HG03108 (cell line): ENCODE measurements around the gene KCTD16.

Source experiments
- ATAC-seq: cut with Tn5 transposase; IDR thresholded peaks from one replicate; pipeline ENCODE4 v1.9.1; 2021; ENCODE audit warnings: moderate library complexity; ENCODE audit not compliant: unreplicated experiment

Gene KCTD16

DNA sequence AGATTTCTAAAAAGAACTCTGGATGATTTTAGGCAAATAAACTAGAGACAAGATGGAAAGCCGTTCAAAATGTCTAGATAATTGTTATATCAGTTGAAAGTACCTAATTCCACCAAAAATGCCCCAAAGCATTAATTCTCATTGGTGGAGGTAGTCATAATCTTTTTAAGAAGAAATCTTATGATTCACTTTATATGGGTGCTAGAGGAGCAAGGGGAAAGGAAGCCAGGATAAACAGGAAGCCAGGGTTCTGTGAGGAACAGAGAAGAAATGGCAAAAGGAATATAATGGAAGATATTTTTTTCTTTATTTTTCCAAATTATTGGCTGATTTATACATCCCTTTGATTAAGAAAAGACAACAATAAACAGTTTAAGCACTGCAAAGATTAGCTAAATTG lies 8.0 kb upstream of the KCTD16 start:
- no peak for ATAC-seq

DNA sequence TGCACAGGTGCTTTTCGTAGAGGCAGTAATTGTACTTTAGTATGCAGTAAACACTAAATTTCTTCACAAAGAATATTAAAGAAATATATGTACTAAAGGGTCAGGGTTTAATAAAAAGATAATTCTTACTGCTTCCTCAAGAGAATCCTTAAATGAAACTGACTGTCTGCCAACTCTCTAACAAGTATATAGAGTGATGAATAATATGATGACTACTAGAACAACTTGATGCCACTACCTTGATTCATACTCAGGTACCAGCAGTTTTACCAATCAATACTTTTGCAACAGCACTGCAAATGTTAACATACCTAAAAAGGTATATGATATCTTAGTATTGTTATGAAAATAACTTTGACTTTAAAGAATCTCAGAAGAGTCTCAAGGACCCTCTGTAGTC lies 4.0 kb upstream of the KCTD16 start:
- ATAC-seq = no peak

DNA sequence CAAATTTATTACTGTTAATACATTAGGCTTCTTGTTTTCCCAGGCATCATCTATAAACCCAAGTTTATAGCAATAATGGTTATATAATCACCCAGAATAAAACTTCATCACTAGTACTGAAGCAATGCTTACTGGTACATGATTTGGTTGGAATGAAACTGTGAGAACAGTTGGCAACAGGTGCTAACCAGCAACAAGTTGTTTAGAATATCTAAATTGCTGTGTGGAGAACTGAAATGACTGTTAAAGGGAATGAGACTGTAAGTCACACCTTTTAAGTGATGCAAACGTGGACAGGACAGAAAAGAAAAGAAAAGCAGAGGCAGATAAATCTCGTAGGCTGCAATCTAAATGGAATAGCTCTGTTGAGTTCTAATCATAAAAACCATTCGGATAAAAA lies 2.7 kb upstream of the KCTD16 start:
- ATAC-seq = no peak

DNA sequence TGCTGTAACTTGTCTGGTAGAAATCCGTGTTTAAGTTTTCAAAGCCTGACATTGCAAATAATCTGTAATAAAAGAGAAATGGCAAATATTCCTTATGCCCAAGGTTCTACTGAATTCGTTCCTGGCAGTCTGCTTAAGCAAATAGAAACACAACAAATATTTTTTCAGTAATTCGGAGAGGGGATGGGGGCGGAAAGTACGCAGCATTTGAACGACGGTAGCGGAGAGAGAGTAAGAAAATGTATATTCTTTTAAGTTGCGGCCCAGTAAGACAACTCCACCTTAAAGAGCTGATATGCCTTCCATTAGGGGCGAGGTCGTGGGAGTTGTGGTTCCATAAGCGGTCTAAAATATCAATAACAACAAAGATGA lies 783 bp upstream of the KCTD16 start:
- ATAC-seq = no peak

DNA sequence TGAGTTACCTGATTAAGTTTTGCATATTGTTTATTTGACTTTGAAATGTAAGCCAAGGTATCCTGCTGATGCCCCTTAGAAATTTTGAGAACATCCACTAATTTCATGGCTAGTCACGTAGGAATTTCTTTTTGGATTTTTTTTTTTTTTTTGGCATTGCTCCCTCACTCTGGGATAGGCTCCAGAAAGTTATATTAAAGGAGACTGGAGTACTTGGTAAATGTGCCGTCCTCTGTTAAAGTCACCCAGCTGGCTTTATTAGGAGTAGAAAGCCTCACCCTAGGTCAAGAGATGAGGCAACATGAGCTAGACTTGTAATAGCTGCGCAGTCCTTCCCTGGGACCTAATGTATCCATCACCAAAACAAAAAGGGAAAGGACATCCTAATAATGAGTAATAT lies 3.1 kb downstream of the KCTD16 start:
- no peak for ATAC-seq

DNA sequence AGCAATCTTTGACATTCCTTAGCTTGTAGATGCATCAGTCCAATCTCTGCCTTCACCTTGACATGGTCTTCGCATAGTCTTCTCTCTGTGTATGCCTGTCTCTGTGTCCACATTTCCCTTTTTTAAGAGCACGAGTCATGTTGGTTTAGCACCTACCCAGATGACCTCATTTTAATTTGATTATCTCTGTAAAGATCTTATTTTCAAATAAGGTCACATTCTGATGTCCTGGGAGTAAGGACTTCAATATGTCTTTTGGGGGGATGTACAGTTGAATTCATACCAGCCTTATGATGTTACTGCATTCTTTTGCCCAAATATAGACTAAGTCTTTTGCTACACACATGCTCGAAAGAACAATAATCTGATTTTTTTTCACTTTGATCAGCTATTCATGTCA lies 6.9 kb downstream of the KCTD16 start:
- ATAC-seq = no peak

DNA sequence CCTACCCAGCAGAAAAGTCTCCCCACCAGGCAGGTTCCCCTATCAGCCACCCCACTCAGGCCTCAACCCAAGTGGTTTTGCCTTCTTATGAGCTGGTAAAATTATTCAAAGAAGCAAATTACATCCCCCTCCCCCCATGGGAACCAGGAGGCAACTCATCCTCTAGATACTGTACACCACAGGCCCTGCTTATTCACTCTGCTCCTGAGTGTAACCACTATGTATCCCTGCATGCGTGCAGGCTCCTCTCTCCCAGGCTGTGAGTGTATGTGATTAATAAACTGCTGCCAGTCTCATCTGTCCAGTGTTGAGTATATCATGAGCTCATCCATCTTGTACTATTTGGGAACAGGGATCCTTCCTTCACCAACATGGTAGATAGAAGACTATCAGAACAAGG lies 8.6 kb downstream of the KCTD16 start:
- ATAC-seq = no peak

DNA sequence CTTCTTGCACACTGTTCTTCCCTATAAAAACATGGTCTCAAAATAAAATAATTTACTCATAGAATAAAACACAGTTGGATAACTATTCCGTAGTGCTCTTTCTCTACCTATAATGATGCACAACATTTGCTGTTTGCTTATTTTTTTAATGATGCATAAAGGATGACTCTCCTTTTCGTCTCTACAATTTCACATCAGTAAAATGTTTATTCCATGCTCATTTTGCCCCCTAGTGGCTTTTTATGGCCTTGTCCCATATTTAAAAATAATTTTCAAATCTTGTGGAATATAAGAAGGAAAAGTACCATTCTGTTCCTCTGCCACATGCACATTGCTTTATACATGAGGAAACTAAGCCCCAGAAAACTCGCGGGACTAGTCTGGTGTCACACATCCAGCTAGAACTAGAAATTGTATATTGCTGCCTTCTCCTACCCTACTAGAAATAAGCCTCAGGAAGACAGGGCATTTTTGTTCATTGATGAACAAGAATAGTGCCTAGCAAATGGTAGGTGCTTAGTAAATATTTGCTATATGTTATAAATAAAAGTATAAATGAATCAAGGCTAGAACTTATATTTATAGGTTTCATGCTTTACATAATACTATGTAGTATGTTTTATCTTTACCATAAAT lies 12.7 kb downstream of the KCTD16 start:
- ATAC-seq = no peak

DNA sequence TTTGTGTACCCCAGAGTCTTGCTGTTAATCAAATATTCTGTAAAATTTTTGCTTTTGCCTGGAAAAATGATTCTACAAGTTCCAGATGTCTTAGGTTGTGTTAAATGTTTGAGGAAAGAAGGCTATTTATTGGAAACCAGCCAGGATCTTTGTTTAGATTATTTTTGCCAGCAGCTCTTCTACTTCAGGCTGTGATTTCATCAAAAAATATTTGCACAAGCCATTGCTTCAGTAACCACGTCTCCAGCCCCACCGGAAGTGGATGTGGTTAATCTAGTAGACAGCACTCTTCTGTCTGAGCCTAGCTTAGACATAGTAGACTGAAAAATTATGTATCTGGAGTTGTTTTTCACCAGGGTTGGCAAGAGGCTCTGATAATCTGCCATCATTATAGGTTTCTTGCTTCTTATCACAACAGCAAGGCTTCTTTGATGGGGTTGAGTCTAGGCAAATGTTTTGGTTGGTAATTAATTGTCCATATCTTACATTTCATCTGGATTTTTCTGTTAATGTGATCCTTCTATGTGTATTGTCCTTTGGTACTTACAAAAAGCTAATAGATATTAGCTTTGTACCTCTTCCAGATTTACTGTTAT lies 17.1 kb downstream of the KCTD16 start:
- peak; percentile 76 for ATAC-seq

DNA sequence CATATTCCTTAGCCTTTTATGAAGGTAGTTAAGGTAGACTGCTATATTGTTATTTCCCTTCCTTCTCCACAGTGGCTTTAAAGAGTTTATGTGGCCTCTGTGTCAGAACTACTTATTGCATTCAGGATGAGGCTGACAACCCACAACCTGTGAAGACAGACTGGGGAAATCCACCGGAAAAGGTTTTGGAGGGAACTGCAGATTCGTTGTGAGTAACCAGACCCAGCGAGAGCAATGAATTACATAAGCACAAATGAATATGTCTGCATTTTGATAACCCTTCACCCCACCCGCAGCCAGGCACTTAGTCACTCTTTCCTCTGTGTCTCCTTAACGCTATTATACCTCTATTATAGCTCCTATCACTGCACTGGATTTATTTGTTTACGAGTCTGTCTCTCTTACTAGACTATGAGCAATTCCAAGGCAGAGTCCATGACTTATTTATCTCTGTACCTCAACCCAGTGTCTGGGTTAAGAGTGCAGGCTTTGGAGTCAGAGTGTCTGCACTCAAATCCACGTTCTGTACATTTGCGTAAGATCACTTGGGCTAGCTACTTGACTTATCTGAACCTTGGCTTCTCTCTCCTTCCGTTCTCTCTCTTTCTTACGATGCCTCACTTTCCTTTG lies 19.2 kb downstream of the KCTD16 start:
- peak; percentile 42 for ATAC-seq

DNA sequence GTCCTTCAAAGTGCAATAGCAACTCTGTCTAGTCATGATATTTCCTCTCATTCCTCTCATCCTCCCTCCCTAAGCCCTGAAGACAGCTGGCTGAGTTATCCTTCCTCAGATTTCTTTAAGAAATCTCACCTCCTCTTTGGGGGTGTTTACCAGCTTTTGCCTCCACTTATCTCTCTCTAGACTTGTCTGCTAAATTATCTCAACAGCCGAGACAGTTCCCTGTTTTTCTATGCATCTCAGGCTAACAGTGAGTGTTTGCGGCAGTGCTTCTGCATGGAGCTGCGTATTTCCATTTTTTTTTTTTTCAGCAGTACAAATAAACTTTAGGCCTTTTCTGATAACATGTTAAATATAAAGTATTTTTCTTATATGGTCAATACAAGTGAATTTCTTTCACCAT lies 20.9 kb downstream of the KCTD16 start:
- ATAC-seq = no peak

DNA sequence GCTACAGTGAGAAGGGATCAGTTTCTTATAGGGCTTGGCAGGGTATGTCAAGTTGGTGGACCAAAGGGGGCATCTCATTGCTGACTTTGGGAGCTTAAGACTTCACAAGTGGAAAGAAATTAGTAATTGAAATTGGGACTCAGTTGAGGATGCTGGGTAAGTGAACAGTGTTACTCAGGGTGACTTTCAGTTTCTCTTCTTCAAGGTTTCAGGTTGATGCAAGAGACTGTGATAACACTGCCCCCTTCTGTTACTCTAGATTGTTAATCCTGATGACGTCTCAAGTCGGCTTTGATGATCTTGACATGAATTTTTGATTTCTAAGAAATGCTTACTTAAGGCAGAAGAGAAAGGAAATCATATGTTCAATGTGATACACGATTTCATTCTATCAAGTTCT lies 21.3 kb downstream of the KCTD16 start:
- peak; percentile 73 for ATAC-seq

DNA sequence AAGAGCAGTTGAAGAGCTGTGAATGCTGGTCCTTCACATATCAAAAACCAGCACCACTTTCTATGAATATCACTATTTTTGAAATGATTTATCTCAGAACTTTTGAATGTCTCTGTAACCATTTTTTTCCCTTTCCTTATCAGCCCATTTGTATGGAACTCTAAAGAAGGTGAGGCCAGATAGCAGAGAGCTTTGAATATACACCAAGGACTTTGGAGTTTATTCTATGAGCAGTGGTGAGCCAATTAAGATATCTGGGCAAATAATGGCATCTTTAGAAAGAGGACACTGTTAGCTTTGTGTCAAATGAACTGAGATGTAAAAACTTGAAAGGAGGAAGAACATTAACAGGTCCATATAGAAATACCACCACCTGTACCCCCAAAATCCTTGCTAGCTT lies 22.0 kb downstream of the KCTD16 start:
- no peak for ATAC-seq

DNA sequence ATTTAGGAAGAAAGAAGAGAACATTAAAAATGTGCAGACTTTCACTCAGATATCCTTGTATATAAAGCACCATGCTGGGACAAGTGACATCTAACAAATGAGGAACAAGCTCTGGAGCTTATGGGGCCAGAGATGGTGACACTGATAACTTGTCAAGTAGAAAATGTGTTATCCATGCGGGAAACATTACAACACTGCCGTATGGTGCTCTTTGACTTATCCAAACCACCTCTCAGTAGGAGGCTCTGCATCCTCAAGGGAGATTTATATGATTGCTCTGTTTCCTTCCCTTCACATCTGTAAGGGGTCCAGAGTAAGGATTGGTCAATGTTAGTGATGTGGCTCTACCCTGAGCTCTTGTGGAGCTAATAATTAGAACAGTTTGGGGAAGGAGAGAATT lies 23.5 kb downstream of the KCTD16 start:
- ATAC-seq = no peak

DNA sequence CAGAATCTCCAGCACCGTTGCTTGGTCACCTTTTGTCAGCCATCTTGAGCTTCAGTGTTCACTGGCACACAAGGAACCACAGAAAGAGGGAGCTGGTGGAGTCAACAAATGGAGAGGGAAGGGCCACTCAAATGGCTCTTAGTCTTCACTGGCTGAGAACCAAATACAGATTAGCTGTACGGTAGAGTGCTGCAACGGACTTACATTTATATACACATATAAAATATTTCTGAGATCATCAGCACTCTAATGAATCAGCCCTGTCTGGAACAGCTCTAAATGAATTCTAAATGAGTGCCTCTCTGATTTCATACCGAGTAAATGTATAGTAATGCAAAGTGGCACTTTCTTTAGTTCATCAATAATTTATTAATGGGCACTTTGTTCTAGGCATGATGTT lies 24.8 kb downstream of the KCTD16 start:
- no peak for ATAC-seq

DNA sequence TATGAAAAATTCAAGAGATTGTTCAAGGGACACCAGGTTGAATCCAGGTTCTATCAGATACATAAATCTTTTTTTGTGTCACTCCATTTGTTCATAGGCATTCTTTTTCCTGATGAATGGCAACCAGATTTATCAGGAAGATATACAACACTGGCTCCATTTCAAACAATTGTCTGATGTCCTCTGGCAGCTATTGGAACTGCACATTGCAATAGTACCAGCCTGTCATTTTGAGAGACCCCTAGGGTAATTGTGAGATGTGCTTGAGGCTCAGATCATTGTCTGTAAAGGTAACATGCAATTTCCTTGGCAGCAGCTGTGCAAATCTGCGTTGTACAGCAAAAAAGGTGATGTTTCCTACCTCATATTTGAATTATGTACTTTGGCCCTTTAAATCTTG lies 25.9 kb downstream of the KCTD16 start:
- no peak for ATAC-seq

DNA sequence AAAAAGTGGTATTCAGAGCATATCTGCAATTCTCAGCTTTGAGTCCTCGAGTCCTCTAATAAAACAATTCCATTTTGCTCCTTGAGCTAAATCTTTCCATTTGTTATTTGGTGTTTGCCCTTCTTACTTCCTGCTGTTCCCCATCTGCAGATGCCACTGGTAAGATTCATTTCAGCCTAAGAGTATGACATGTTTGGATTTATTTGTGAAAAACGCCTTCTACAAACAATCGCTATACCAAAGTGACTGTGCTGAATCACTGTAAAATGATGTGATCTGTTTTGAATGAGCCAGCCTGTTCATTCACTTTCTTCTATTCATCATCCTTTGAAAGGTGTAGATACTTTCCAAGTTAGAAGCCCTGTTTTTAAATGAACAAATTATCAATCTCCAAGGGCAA lies 27.7 kb downstream of the KCTD16 start:
- no peak for ATAC-seq

DNA sequence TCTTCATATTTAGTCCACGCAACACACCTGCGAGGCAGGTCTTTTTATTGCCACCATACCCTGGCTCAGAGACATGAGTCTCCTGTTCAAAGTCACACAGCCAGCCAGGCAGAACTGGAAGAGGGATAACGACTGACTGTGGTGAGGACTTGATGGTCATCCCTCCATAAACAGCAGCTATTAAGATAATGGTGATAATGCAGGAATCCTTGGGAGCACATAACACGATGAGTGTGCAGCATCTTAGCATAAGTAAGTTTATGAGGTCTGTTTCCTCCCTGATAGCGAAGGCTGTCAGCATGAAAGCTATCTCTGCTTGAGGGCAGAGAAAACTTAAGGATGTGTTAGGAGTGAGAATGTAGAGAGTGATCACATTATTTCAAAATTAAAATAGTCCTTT lies 30.9 kb downstream of the KCTD16 start:
- ATAC-seq = no peak

DNA sequence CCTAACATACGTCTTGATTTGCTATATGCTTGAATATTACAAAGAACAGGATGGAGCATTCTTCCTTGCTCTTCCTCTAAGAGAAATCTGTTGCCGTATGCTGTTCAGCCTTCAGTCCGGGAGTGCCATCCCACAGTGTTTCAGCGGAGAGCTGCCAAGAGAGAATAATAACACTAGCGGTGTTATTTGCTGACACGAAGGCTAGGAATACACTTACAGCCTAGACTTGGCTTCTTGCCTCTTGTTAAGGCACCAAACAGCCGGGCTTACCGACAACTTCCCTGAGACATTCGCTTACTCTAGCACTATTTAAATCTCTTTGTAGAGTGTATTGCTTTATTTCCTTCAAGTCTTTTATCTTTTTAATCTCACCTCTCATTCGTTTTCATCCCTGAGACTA lies 31.4 kb downstream of the KCTD16 start:
- no peak for ATAC-seq

DNA sequence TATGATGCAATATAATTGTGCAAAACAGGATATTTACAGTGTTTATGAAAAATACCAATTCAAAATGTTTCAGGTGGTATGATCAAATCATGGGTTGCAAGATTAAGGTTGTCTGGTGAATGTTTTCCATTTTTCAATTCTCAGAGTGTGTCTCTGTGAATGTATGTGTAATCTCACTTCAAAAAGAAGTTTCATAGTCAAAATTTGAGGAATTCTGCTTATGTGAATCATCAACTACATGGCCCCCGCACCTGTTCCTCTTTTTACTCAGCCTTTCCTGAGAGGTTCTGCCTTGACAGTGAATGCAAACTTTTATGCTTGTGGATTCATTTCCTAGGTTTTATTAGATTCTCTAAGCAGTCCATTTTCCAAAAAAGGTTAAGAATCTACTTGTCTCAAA lies 32.1 kb downstream of the KCTD16 start:
- ATAC-seq = no peak

DNA sequence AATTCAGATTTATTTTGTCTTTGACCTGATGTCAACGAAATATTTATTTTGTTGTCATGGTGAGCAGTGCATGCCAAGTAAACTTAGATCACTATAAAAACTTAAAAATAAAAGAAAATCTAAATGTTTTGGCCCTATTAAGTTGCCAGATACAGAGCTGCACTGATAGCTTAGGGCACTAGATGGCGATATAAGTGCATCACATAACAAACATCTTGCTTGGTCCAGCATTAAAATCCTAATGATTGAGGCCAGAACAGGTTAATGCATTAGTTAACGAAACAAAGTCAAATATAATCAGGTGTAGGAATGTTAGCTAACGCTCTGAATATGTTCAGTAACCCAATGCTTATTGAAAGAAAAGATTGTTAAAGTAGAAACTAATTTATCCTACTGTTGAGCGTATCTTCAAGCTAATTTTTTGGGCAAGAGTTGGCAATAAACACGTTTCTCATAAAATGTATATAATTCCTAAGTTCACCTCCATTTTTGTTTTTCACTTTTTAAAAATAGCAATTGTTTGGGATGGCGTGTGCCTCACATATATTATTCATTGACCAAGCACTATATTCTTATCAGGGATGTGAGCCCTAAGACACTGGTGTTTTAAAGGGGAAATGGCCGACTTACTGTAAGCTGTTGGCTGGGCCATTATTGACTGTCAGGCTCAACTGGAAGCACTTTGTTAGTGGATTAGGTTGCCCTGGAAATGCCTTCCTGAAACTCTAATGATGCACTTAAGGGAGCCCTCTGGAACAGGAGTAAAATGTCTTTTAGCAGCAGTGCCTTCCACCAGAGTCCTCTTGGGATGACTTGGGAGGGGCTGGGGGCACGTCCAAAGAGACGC lies 33.3 kb downstream of the KCTD16 start:
- peak; percentile 70 for ATAC-seq

DNA sequence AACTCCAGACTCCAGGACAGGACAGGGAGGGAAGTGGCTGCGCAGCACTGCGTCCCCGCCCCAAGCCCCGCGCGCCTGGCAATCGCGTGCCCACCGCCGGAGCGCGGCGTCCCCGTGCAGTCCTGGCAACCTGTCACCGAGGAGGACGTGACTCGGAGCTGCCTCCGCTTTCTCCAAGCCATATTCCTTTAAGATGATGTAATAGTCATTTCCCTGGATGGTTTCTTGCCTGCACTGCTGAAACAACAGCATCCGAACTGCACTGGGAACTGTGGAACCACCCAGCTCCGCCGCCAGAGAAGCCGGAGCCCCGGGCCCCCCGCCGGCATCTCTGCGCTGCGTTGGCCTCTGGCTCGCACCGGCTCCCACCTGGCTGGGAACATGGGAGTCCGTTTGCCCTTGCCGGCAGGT lies 34.5 kb downstream of the KCTD16 start:
- no peak for ATAC-seq
